GM12878 (cell line): ENCODE data around the gene SACM1L. TPM values are rescaled to one million over a fixed set of nuclear protein-coding genes. Genes with fewer than 3 reads are reported as not detected.
A peak's percentile ranks its signal among the peaks of the same experiment; 100 is the strongest.

Experiments
- CBFB ChIP-seq: IDR thresholded peaks from 2 replicates; pipeline ENCODE4 v1.6.1; 2016; ENCODE audit warnings: antibody characterized with exemption, low read depth
- CBX5 ChIP-seq: sonication (generic); IDR thresholded peaks from 2 replicates; pipeline ENCODE4 v1.6.1; 2016; ENCODE audit warnings: low read depth, moderate library complexity, mild to moderate bottlenecking, inconsistent platforms
- CHD4 ChIP-seq: fragments of 200-600 bp; sonication (generic); IDR thresholded peaks from 2 replicates; pipeline ENCODE4 v1.6.1; 2016; ENCODE audit warnings: mild to moderate bottlenecking
- IRF4 ChIP-seq: IDR thresholded peaks from 2 replicates; pipeline ENCODE4 v1.6.1; 2011; ENCODE audit warnings: low read depth, low read length
- KAT2A ChIP-seq: conservative IDR thresholded peaks from 2 replicates; pipeline ENCODE4 v1.6.1; 2011; ENCODE audit warnings: low read depth, low read length; ENCODE audit not compliant: control insufficient read depth
- KLF5 ChIP-seq: fragments of 450-650 bp; IDR thresholded peaks from 2 replicates; pipeline ENCODE4 v1.6.1; 2014; ENCODE audit warnings: mild to moderate bottlenecking; ENCODE audit not compliant: partially characterized antibody
- POLR2AphosphoS5 ChIP-seq: IDR thresholded peaks from 2 replicates; pipeline ENCODE4 v1.6.1; 2011; ENCODE audit warnings: mild to moderate bottlenecking, low read length, inconsistent platforms
- RB1 ChIP-seq: fragments of 450-650 bp; formaldehyde crosslinking; IDR thresholded peaks from 2 replicates; pipeline ENCODE4 v1.6.1; 2017; ENCODE audit warnings: mild to moderate bottlenecking, borderline replicate concordance
- RUNX3 ChIP-seq: IDR thresholded peaks from 2 replicates; pipeline ENCODE4 v1.6.1; 2012; ENCODE audit warnings: low read length, inconsistent platforms
- SRF ChIP-seq, 2 experiments: IDR thresholded peaks; 2 replicates each; pipeline ENCODE4 v1.6.1; 2011; ENCODE audit warnings: low read depth in 2 of 2, low read length in 2 of 2, mild to moderate bottlenecking in 1 of 2, moderate library complexity in 1 of 2
- TBL1XR1 ChIP-seq: IDR thresholded peaks from 2 replicates; pipeline ENCODE4 v1.6.1; 2012; ENCODE audit warnings: low read depth, low read length, improper control_type of control experiment
- WRNIP1 ChIP-seq: IDR thresholded peaks from 2 replicates; pipeline ENCODE4 v1.6.1; 2011; ENCODE audit warnings: low read depth, low read length, improper control_type of control experiment, borderline replicate concordance
- ZNF274 ChIP-seq: IDR thresholded peaks from one replicate; pipeline ENCODE4 v1.8.0; 2011; ENCODE audit not compliant: insufficient read length, insufficient read depth
- ZNF622 ChIP-seq: fragments of 450-650 bp; IDR thresholded peaks from 2 replicates; pipeline ENCODE4 v1.6.1; 2017; ENCODE audit warnings: mild to moderate bottlenecking, inconsistent platforms
- ZSCAN29 ChIP-seq: fragments of 450-650 bp; IDR thresholded peaks from 2 replicates; pipeline ENCODE4 v1.6.1; 2017; ENCODE audit warnings: mild to moderate bottlenecking, moderate library complexity
- polyA plus RNA-seq, 11 experiments: library from polyadenylated mRNA; depleted of rRNA in 4 of 11; unstranded in 6 of 11; stranded (reverse) in 5 of 11; fragments of >200 nt; fragmentation: Nextera tagmentation in 4 of 11; fragmentation: Illumina TruSeq in 1 of 11; extraction: Ambion mirVana in 4 of 11; extraction: Trizol in 1 of 11; gene quantifications; 1 replicate in 1 of 11; 2 replicates in 10 of 11; pipeline versions ENCODE4 v1.2.1 to v1.2.3, GENCODE V29; 2011 to 2016; ENCODE audit warnings: inconsistent platforms in 2 of 11, missing spikeins in 2 of 11, low read depth in 1 of 11
- total RNA-seq, 4 experiments: library from RNA; depleted of rRNA in 3 of 4; stranded (reverse); fragments of >200 nt in 3 of 4; fragmentation: Illumina TruSeq in 1 of 4; extraction: Trizol in 1 of 4; gene quantifications; 2 replicates each; pipeline versions ENCODE4 v1.2.1 to v1.2.3, GENCODE V29; 2013 to 2021
- TF ChIP-seq, protein P1 (sequence below): fragments of 450-650 bp; IDR thresholded peaks from 2 replicates; pipeline ENCODE4 v1.6.1; 2018; ENCODE audit warnings: borderline replicate concordance, mild to moderate bottlenecking; ENCODE audit not compliant: partially characterized antibody
- TF ChIP-seq, protein P2 (sequence below): fragments of 450-650 bp; conservative IDR thresholded peaks from 2 replicates; pipeline ENCODE4 v1.6.1; 2017; ENCODE audit warnings: mild to moderate bottlenecking, moderate library complexity
- TF ChIP-seq, protein P3 (sequence below): fragments of 450-650 bp; IDR thresholded peaks from 2 replicates; pipeline ENCODE4 v1.6.1; 2017; ENCODE audit warnings: antibody characterized with exemption, mild to moderate bottlenecking, moderate library complexity
- TF ChIP-seq, protein P4 (sequence below): IDR thresholded peaks from 2 replicates; pipeline ENCODE4 v1.6.1; 2012; ENCODE audit warnings: low read depth, low read length, improper control_type of control experiment
- TF ChIP-seq, protein P5 (sequence below): fragments of 450-650 bp; formaldehyde crosslinking; IDR thresholded peaks from 2 replicates; pipeline ENCODE4 v1.4.0; 2022; ENCODE audit warnings: mild to moderate bottlenecking, moderate library complexity

SACM1L gene
- total and polyA plus RNA-seq, 10 of the 15 experiments (the other 5 are each of a cell fraction or from before 2014, with no cell fraction given) = 16.5 to 48.3 (median 28.9) TPM

DNA sequence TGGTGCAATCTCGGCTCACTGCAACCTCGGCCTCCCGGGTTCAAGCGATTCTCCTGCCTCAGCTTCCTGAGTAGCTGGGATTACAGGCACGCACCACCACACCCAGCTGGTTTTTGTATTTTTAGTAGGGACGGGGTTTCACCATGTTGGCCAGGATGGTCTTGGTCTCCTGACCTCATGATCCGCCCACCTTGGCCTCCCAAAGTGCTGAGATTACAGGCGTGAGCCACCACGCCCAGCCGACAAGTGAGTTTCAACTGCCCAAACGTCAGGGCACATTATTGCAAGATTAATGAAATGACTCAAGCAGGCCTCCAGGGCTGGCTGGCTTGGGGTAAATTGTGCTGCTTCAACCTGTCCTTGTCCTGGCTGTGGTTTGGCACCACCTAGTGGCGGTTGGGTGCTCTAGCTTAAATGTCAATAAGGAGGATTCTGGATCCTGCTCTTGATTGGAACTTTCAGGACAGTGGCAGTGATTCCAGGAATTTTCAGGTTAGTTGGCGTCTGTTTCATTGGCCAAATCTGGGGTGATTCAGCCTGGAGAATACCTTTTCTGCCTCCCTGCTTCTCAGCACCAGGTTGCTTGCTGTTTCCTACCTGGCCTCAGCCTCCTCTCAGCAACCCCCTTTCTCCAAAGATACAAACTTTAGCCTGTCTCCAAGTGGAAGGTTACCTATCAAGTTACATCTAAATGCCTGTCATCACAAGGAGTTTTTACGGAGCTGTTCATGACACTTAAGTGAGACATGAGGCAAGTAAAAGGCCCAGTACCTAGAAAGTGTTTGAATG is 32.4 kb upstream of the SACM1L start (continued):
- TF ChIP-seq, protein P1, sequence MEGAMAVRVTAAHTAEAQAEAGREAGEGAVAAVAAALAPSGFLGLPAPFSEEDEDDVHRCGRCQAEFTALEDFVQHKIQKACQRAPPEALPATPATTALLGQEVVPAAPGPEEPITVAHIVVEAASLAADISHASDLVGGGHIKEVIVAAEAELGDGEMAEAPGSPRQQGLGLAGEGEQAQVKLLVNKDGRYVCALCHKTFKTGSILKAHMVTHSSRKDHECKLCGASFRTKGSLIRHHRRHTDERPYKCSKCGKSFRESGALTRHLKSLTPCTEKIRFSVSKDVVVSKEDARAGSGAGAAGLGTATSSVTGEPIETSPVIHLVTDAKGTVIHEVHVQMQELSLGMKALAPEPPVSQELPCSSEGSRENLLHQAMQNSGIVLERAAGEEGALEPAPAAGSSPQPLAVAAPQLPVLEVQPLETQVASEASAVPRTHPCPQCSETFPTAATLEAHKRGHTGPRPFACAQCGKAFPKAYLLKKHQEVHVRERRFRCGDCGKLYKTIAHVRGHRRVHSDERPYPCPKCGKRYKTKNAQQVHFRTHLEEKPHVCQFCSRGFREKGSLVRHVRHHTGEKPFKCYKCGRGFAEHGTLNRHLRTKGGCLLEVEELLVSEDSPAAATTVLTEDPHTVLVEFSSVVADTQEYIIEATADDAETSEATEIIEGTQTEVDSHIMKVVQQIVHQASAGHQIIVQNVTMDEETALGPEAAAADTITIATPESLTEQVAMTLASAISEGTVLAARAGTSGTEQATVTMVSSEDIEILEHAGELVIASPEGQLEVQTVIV = no peak
- TF ChIP-seq POLR2AphosphoS5 = no peak
- TF ChIP-seq, protein P2, sequence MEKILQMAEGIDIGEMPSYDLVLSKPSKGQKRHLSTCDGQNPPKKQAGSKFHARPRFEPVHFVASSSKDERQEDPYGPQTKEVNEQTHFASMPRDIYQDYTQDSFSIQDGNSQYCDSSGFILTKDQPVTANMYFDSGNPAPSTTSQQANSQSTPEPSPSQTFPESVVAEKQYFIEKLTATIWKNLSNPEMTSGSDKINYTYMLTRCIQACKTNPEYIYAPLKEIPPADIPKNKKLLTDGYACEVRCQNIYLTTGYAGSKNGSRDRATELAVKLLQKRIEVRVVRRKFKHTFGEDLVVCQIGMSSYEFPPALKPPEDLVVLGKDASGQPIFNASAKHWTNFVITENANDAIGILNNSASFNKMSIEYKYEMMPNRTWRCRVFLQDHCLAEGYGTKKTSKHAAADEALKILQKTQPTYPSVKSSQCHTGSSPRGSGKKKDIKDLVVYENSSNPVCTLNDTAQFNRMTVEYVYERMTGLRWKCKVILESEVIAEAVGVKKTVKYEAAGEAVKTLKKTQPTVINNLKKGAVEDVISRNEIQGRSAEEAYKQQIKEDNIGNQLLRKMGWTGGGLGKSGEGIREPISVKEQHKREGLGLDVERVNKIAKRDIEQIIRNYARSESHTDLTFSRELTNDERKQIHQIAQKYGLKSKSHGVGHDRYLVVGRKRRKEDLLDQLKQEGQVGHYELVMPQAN = no peak
- peak; percentile 46; the same call in 1 of the 2 replicates for TF ChIP-seq RUNX3
- TF ChIP-seq TBL1XR1 = no peak
- TF ChIP-seq WRNIP1 = peak; percentile 87; the same call in 1 of the 2 replicates
- 0 out of 2 replicates have a peak, but pooled peaks have one; percentile 54 for TF ChIP-seq CBX5
- peak; percentile 67; the same call in 1 of the 2 replicates for TF ChIP-seq IRF4
- no peak; the same call in 1 of the 2 replicates for TF ChIP-seq RB1
- no peak for TF ChIP-seq ZNF274
- no peak for TF ChIP-seq CBFB
- TF ChIP-seq CHD4 = no peak
- TF ChIP-seq KLF5 = peak; percentile 57
- TF ChIP-seq, protein P3, sequence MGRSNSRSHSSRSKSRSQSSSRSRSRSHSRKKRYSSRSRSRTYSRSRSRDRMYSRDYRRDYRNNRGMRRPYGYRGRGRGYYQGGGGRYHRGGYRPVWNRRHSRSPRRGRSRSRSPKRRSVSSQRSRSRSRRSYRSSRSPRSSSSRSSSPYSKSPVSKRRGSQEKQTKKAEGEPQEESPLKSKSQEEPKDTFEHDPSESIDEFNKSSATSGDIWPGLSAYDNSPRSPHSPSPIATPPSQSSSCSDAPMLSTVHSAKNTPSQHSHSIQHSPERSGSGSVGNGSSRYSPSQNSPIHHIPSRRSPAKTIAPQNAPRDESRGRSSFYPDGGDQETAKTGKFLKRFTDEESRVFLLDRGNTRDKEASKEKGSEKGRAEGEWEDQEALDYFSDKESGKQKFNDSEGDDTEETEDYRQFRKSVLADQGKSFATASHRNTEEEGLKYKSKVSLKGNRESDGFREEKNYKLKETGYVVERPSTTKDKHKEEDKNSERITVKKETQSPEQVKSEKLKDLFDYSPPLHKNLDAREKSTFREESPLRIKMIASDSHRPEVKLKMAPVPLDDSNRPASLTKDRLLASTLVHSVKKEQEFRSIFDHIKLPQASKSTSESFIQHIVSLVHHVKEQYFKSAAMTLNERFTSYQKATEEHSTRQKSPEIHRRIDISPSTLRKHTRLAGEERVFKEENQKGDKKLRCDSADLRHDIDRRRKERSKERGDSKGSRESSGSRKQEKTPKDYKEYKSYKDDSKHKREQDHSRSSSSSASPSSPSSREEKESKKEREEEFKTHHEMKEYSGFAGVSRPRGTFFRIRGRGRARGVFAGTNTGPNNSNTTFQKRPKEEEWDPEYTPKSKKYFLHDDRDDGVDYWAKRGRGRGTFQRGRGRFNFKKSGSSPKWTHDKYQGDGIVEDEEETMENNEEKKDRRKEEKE = no peak
- TF ChIP-seq ZSCAN29 = no peak
- no peak for TF ChIP-seq ZNF622
- TF ChIP-seq KAT2A = no peak
- TF ChIP-seq SRF (IDR thresholded peaks at IDR 0.05; ENCODE audit: low read depth in 2 of 2, low read length in 2 of 2) = no peak
- TF ChIP-seq, protein P4, sequence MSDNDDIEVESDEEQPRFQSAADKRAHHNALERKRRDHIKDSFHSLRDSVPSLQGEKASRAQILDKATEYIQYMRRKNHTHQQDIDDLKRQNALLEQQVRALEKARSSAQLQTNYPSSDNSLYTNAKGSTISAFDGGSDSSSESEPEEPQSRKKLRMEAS = no peak
- TF ChIP-seq, protein P5, sequence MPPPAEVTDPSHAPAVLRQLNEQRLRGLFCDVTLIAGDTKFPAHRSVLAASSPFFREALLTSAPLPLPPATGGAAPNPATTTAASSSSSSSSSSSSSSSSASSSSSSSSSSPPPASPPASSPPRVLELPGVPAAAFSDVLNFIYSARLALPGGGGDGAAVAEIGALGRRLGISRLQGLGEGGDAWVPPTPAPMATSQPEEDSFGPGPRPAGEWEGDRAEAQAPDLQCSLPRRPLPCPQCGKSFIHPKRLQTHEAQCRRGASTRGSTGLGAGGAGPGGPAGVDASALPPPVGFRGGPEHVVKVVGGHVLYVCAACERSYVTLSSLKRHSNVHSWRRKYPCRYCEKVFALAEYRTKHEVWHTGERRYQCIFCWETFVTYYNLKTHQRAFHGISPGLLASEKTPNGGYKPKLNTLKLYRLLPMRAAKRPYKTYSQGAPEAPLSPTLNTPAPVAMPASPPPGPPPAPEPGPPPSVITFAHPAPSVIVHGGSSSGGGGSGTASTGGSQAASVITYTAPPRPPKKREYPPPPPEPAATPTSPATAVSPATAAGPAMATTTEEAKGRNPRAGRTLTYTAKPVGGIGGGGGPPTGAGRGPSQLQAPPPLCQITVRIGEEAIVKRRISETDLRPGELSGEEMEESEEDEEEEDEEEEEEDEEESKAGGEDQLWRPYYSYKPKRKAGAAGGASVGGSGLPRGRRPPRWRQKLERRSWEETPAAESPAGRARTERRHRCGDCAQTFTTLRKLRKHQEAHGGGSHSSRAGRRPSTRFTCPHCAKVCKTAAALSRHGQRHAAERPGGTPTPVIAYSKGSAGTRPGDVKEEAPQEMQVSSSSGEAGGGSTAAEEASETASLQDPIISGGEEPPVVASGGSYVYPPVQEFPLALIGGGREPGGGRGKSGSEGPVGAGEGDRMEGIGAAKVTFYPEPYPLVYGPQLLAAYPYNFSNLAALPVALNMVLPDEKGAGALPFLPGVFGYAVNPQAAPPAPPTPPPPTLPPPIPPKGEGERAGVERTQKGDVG = no peak
